SKM-1 (cell line): Measurements from ENCODE around the gene SOWAHA.

Experiments used
- DNase-seq: peaks from one replicate; lab custom pipeline; 2025; ENCODE audit not compliant: unreplicated experiment; lab: John Stamatoyannopoulos, UW

The SOWAHA gene

DNA sequence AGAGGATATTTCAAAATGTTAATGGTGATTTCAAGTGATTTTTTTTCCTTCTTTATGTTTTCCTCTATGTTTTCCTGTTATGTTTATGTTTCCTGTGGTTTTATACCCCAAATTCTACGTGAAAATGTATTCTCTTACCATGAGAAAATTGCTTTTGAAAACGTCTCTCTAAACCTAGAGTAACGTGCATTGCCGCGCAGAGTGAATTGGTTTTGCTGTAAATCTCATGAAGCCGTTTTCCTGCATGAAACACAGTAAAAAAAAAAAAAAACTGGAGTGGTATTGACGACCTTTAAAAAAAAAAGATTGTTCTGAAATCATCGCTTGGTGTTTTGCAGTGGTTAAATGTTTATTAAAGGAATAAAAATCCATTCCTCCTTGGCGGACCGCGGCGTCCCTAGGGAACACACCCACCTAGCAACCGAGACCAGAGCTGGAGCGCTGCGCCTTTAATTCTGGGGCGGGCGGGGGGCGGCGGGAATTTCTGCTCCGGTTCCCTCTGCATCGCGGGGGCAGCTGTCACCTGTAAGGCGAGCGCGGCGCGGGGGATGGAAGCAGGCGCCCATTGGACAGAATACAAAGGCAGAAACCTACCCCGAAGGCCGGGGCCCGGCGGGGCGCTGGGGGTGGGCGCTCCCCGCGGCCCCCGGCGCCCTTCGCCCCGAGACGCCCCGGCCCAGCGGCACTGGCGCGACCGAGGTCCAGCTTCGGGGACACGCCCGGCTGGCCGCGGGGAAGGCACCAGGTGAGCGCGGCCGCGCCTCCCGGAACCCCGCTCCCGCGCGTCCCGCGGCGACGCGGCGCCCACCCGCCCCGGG, at the start of gene SOWAHA:
SOWAHA (plus strand) TSS at position 522 of the 818 bp plus-strand sequence. CDS start 320 bp downstream, outside the sequence.
- no peak for DNase-seq

DNA sequence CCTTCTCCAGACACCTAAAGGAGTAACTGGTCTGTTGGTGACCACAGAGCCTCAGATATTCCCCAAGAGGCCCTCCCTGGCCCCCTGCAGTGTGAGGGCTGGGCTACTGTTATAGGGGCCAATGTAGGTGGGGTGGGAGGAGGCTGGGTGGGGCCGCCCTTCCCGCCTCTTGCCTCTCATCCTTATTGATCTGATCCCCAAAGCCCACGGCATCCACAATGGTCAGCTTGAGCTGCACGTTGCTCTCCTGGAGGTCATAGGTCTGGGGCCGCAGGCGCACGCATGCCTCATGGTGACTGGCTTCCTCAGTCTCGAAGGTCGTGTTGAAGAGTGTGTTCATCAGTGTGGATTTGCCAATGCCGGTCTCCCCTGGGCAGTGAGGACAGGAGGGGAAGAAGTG, 49.1 kb upstream of the SOWAHA start:
- DNase-seq, result no peak

DNA sequence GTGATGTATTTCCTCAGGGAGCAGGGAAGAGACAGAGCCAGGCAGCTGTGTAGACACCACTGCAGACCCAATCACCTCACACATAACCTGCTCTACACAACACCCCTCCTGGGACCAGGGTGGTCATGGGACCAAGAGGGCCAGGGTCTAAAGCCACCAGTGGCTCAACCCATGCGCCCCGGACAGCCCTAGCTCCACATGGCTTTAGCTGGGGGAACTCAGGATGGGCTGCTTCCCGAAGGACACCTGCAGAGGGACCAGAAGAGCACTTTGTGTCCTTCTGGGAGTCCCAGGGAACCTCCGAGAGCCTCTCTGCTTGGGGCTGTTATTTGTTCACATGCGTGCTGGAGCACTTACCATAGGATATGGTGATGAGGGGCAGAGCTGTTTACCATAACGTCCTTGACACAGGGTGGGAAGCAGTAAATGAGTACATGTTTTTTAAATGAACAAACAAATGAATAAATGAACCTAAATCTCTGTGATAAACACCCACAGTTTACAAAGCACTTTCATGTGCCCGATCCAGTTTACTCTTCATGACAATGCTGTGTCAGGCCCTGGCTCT, 48.3 kb upstream of the SOWAHA start:
- no peak for DNase-seq

DNA sequence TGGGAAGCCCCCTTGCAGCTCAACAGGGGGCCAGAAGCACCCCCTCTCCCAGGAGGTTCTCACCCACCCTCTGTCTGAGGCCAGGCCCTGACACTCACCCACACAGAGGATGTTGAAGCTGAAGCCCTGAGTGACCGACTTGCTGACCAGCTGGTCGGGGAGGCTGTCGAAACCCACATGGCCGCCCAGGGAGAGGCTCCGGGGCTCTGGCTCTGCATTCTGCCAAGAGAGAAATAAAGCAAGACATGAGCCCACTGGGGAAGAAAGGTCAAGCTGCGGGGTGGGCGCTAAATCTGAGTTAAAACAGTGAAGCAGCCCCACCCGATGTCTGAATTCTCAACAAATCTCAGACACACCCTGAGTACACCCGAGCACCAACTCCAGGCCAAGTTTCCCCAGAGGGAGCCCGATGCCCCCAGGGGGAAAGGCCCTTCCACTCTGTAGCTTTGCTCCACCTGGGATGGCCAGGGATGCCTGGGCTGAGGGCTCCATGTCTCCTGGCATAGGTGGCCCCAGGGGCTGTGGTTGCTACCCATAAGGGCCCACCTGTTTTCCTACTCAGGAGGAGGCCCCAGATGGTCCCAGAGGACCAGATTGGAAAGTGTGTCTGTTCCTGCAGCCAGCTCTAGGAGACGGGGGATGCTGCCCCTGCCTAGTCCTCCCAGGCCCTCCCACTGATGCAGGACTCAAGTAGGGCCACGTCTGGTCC, 47.6 kb upstream of the SOWAHA start:
- no peak for DNase-seq

DNA sequence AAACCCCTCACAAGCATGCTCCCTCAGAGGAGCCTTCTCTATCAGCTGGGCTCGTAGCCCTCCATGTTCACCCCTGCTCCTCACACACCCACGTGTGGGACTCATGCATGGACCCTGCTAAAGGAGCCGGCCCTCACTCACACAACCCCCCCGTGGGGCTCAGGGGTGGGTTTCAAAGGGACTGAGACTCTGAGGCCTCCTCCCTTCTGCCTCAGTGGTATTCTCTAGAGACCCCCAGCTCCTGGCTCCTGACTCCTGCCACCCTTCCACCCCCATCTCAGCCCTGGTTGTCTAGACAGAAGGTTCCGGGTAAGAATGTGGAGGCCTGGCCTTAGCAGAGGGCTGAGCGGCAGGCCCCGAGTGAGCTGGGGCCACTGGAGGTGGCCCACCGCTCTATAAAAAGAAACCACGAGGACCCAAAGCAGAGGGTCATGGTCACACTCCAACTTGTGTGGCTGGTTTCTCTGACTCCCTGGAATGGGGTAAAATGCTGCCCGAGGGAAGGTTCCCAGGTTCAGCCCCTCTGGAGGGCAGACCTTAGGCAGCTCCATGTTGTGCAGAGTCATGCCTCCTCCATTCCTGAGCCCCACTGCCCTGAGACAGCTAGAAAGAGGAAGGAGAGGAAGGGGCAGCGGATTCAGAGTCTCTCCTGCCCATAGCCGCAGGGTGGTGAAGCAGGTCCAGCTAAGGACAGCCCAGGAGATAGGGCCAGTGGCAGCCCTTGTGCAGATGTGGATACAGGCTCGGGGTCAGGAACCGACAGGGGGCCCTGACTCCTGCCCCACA, 46.9 kb upstream of the SOWAHA start:
- DNase-seq, result no peak

DNA sequence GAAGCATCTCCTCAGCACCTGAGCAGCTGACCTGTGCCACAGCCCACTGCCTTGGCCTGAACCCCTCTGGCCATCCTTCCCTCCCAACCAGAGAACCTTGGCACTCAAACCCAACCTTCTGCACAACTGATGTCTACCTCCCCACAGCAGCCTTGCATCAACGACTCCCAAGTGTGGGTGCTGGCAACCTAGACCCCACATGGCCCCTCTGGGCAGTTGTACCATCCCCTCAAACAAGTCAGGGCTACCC, 46.4 kb upstream of the SOWAHA start:
- no peak for DNase-seq

DNA sequence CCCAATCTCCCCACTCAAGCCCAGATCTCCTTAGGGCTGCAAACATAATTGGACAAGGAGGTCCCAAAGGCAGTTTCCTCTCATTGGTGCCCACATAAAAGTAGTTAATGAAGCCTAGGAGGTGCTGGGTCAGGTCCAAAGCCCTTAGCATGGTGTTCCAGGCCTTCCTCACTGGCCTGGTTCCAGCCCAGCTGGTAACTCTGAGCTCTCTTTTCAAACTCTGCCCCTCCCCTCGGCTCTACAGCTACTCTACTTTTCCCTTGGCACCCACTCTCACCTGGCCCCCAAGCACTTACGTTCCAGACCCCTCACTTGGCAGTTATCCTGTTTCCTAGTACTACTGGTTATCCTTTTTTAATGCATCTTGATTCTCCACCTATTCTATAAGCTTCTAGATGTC, 46.0 kb upstream of the SOWAHA start:
- DNase-seq, result no peak

DNA sequence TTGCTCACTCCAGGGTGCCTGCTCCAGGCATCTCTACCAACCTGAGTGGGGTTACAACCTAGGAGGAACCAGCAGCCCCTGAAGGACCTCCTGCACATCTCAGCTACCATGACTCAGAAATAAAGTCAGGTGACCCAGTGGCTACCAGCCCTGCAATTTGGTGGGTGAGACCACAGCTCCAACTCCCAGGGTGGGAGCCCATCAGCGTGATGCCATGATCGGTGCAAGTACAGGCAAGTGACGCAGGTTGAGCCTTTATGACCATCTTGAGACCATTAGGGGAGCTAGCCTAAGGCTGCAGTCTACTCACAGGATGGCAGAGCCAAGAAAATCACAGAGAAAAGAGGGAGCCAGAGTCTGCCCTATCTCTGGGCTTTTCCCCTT, 44.6 kb upstream of the SOWAHA start:
- DNase-seq, result no peak

DNA sequence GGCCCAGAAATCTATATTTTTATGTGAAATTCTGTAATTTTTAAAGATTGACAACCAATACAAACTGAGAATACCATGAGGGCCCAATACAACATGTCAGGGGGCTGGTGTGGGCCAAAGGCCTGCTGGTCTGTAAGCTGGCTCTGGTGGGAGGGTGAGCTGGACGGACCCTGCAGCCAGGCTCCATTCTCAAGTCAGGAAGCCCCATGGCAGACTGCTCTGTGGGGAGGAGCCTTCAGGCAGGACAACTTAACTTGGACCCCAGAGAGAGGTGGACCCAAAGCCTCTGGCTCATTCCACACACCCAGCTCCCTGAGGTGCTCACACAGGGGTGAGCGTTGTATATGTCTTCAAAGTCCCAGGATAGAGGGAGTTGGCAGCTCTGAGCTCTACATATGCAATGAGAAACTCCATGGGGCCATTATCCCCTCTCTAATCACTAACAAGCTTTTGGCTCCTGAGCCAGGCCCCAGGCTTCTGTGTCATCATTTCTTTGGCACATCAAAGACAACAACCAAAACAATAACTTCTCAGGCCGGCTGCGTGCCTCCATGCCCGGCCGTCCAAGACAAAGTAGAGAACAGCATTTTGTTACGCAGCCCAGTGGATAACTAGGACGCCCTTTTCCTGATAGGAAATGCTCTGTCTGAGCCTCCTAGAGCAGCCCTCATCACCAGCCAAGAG, 42.5 kb upstream of the SOWAHA start:
- DNase-seq, result no peak

DNA sequence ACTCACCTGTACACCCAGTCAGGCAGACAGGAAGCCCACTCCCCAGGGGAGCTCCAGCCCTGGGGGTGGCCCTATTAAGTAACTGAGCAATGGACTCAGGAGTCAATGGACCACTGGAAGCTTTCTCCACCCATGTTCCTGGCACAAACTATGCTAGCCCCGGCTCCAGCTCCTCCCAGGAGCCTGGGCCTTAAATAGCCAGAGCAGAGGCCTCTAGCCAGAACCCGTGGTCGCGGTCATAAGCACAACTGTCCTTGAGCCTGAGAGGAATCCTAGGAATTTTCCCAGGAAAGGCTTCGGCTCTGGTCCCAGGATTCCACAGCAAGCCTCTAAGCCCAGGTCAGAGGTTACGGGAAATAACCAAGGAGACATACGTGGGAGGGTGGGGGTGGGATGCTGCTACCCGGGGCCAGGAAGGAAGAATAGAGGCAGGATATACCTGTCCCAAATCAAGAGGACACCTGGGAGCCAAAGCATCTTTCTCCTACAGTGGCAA, 41.6 kb upstream of the SOWAHA start:
- DNase-seq, result no peak

DNA sequence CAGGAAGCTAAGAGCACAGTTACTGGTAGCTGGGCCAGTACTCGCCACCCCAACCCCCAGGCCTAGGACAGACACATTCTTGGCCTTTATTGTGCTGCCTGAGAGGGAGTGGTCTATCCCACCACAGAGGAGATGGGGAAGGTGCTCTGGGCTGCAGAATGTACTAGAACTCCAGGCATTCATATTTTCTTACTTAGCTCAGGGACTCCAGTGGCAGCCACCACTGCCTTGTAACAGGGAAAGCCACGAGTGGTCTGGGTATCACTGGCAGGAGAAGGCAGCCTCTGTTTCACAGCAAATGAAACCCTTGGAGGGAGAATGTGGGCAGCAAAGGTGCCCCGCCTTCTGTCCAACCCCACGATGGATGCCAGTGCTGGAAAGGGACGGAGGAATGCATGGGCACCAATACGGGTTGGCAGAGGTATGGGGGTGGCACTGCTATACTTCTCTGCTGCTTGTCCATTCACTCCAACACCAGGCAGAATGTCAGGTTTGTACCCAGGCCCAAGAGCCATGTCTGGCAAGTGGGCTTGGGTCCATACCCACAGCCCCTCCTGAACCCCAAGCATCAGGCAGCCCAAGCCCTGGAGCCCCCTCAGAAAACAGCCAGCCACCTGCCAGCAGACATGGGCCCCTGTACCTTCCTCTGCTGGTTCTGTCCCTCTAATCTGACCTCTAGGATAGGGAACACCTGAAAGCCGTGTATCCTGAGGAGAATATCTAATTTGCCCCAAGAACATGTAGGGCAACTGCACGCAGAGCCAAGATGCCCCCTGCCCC, 40.6 kb upstream of the SOWAHA start:
- no peak for DNase-seq

DNA sequence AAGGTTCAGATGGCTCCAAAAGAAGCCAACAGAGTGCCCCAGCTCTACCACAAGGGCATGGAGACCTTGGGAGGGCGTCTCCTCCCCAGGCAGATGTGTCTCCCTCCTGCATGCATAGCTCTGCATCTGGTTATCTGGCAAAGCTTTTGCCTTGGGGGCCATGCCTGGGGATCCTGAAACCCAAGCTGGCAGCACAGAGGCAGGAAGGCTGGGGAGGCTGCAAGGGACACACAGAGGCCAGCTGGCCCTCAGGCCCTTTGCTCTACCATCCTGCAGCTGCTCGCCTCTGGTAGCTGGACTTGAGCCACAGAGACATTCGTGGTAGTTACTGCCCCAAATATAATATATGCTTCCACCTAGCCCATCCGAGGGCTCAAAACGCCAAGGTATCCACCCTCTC, 40.0 kb upstream of the SOWAHA start:
- no peak for DNase-seq

DNA sequence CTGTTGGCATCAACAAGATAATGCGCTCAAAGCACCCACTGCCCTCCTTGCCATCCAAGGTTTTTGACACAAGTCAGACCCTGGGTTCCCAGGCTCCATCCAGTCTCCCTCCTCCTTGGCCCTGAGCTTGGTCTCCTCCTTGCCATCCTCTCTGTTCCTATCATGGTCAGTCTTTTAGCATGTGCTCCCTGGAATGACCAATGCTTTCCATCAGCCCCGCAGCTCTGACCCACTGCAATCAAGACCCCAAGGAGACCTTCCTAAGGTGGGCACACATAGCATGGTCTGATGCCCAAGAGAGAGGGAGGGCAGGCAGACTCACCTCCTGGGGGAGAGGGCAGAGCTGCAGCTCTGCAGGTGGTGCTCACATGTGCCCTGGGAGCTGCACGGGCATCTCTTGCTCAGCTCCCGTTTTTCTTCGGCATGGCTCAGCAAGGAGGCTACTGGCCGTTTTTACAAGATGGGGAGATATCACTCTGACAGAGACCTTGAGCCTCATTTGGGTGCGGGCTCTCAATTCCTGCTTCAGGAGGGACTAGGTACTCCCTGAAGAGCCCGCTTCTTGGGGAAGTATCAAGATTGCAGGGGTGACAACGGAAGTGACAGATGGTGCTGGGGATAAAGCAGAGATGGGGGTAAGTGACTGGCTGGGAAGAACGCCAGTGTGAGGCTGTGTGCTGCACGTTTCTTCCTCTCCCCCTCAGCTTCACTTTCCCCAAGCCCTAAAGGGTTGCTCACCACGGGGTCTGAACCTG, 39.3 kb upstream of the SOWAHA start:
- DNase-seq, result no peak

DNA sequence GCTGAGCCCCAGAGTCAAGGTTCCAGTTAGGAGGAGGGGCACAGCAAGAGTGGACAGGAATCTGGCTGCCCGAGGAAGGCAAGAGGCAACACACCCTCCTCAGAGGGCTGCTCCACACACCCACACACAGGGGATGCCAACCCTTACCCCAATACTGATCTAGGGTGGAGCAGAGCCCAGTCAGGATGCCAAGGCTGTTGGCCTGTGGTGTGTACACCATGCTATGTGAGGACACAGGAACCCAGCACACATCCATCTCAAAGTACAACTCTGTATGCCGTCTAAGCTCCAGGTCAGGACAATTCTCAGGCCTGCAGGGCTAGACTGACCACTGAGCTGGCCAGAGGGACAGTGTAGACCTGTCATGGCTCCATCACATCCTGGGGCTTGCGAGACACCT, 38.7 kb upstream of the SOWAHA start:
- DNase-seq, result no peak

DNA sequence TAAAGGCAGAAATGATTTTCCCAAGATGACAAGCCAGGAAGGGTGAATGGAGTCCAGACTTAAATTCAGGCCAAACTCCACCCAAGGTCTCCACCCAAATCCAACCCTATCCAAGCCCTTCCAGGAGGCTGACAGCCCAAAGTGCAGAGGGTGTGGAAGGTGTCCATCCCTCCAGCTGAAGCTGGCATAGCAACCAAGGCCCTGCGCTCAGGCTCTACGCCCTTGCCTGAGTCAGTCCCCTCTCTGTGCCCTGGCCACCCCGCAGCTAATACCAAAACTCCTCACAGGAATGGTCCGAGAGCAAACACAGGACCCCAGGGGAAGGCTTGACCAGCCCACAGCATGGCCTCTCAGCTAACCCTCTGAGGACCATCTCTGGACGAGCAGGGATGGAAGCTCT, 38.2 kb upstream of the SOWAHA start:
- no peak for DNase-seq

DNA sequence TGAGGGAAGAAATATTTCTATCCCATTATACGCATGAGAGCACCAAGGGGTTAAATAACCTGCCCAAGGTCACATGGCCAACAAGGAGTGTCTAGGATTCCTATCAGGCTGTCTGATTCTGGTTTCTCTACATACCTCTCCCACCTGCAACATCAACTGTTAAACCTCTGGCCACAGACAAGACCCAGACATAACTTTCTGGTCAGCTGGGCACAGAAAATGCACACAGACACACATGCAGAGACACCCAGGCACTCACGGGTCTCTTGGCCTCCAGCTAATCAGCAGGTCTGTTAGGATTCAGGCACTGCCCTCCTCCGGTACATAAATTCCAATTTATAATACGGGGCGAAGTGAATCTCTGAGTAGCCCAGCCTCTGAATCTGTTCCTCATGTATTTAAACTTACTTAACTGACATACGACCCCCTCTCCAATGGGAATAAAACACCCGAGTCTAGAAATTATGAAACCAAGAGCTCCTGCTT, 37.6 kb upstream of the SOWAHA start:
- no peak for DNase-seq

DNA sequence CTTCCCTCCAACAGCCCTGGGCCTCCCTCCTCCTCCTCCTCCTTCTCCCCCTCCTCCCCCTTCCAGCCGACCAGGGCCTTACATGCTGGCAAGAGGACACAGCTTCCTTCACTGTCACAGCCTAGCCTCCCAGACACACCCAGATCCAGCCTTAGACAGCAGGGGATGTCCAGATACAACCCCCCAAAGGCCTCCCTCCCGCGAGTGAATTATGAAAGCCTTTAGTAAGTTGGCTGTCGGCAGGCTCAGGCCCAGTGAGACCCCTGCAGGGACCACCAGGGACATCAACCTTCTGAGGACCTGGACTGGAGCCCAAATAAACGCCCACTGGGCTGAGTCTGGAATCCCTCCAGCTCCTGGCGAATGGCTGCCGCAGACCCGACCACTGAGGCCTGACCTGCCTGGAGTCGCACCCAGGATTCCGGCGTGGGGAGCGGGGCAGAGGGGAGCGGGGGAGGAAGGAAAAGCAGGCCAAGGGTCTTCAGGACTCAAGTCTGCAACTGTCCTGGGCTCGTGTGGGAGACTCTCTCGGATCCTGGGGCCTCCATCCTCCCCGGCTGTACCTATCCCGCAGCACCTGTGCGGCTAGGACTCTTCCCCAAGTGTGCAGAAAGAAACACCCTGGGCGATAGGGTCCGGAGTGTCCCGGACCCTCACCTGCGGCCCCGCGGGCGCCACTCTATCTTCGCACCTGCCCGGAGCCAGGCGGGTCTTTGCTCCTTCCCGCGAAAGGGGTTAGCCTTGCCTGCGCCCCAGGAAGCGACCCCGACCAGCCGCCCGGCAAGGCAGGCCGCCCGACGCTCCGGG, 36.8 kb upstream of the SOWAHA start:
- DNase-seq, result no peak

DNA sequence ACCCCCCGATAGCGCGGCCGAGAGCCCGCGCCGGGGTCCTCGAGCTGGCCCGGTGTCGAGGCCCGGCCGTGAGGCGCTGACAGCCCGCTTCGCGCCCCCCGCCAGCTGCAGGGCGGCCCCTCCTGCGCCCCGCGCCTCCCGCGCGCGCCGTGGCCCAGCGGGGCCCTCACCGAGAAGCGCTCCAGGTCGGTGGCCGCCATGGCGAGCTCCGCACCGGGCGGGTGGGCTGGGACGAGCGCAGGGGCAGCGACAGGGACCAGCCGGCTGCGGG, 36.2 kb upstream of the SOWAHA start:
- DNase-seq, result no peak
